ENCODE results near the gene LRRC75B.
"Not testable (repeated sequence)": the region's sequence is repeated elsewhere in the genome, so short reads cannot be mapped to it uniquely, and the experiment has no call there.

The LRRC75B gene

GRCh38 chr22:24555165-24556039 lies 37.5 kb downstream of the LRRC75B start, which contains the start of gene SNRPD3:
TSS of gene SNRPD3 (plus strand) at chr22:24555999. CDS start at chr22:24557675, 1,676 bp downstream.
- peak; percentile 98 to 100 (median 99) for DNase-seq (ENCODE audit: low read depth in 4 of 4, low spot score in 1 of 4)

GRCh38 chr22:24554313-24555164 lies 38.3 kb downstream of the LRRC75B start, which contains the start of gene GUCD1:
TSS of gene GUCD1 (minus strand) at chr22:24555138. CDS start at chr22:24554991, 147 bp downstream.
- peak in 3 of 4 experiments; percentile 7 to 16 (median 14) for DNase-seq (ENCODE audit: low read depth in 4 of 4, low spot score in 1 of 4)

DNA sequence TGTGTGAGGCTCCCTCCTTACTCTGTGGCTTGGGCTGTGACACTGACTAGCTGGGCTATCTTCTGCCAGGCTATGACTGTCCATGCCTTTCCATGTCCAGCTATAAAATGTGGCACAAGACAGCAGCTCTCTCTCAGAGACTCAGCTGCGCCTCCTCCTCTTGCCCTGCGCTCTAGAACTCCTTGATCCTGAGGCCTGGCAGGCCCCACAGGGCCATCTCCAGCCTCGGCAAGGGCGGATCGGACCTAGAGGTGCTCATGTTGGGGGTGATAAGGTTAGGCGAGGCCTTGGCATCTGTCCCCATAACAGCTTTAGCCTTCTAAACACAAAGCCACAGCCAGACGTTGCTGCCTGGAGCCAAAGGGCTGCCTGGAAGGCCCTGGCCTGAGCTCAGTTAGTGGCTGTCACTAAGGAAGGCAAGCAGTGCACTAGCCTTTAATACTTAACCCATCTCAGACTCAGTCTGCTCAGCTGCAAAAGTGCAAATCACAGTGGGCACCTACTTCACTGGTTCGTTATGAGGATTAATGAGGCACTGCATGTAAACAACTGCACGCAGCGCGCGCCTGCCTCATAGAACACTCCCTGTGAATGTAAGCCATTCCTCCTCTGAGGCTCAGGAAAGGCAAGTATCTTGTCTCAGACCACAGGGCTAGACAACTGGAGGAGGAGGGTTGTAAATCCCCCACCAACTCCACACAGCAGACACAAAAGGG lies 39.1 kb downstream of the LRRC75B start:
- no peak for DNase-seq (ENCODE audit: low read depth in 4 of 4, low spot score in 1 of 4)

- not testable (repeated sequence) for DNase-seq (ENCODE audit: low read depth in 4 of 4, low spot score in 1 of 4)
Measured at GRCh38 chr22:24552503-24553286, 40.2 kb downstream of the LRRC75B start.

GRCh38 chr22:24550902-24551435 lies 41.9 kb downstream of the LRRC75B start:
- no peak for DNase-seq (ENCODE audit: low read depth in 4 of 4, low spot score in 1 of 4)

GRCh38 chr22:24550028-24550901 lies 42.6 kb downstream of the LRRC75B start:
- no peak for DNase-seq (ENCODE audit: low read depth in 4 of 4, low spot score in 1 of 4)

DNA sequence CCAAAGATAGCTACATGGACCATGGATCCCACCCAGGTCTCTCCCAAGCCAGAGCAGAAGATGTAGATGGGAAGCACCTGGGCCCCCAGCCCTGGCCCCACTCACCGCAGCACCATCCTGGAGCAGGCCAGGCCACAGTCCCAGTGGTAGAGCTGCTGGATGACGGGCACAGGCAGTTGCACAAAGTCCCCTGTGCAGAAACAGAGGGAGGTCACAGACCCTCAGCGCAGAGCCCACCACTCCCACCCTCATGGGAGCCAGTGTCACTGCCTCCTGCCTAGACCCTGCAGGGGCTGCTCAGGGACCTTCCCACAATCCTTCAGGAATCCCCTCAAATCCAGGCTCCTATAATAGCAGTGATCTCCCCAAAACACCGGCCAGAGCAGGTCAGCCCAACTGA lies 44.1 kb downstream of the LRRC75B start:
- DNase-seq (ENCODE audit: low read depth in 4 of 4, low spot score in 1 of 4): no peak

GRCh38 chr22:24543679-24544243 lies 49.1 kb downstream of the LRRC75B start:
- no peak for DNase-seq (ENCODE audit: low read depth in 4 of 4, low spot score in 1 of 4)

- DNase-seq (ENCODE audit: low read depth in 4 of 4, low spot score in 1 of 4): no peak
Measured at GRCh38 chr22:24543185-24543601, 49.7 kb downstream of the LRRC75B start.

- DNase-seq (ENCODE audit: low read depth in 4 of 4, low spot score in 1 of 4): no peak
Measured at GRCh38 chr22:24542641-24543040, 50.2 kb downstream of the LRRC75B start.

DNA sequence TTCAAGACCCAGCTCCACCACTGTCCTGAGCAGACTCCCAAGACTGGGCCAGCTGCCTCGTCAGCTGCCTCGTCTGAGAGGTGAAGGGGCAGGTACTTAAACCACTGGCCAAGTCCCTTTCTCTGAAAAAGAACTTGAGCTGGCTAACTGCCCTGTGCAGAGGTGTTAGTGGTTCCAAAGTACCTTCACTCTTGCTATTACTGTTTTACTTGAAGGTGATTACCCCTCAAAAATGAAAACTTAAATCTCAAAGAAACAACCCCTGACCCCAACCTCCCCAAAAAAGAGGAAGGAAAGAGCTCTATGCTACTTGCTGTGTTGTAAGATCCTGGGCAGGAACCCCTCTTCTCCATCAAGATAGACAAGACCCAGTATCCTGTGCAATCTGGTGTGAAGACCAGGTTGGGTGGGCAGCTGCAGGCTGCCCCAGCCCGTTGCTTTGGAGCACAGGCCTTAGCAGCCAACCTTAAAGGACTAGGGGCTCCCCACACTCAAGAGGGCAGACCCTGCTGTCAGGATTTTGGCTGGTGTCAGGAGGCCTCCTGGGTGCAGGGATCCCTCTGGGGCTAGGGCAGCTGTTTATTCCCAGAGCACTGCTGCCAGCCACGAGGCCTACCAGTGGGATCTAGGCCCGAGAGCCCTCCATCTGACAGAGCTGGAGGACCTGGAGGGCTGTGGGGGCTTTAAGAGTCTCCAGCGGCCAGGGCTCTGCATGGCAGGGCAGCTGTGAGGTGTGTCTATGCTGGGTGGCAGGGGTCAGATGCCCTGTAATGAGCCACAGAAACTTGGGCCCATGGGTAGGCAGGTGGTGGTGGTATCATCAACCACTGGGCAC lies 51.0 kb downstream of the LRRC75B start:
- DNase-seq (ENCODE audit: low read depth in 4 of 4, low spot score in 1 of 4): no peak

DNA sequence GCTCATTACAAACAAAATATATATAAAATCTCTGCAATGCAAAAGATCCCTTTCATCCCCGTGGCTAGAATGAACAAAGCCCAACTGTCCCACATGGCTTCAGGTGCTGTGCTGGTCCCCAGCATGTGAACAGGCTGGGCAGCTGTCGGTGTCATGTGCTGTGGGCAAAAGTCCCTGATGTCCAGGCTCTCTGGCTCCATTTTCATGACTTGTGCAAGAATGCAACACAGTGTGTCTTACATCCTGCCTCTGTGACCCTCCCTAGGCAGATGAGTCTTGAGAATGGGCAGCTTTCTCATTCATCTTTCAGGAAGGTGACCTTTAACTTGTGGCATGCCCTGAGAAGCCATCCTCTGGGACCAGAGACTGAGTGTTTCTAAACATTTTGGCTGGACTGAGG lies 52.4 kb downstream of the LRRC75B start:
- no peak for DNase-seq (ENCODE audit: low read depth in 4 of 4, low spot score in 1 of 4)

DNA sequence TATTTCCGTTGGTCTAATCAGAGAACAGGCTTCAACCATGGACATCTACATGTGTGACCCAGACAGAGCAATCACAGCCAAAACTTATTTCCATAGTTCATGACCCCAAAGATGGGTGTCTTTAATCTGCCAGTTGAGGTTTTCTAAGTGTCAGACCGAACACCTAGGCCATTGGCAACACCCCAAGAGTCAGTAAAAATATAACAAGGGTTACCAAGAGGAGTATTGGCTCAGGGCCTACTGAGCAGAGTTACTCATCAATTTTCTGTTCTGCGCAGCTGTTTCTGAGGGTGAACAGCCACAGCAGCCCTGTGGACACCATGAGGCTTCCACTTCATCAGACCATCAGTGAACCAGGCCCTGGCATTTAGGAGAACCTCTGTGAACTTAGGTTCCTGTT lies 56.8 kb downstream of the LRRC75B start:
- DNase-seq (ENCODE audit: low read depth in 4 of 4, low spot score in 1 of 4): no peak
